Mucosa of descending colon (tissue), 3 donors: ENCODE results near the gene B3GAT3. TPM values are rescaled to one million over a fixed set of nuclear protein-coding genes. Genes with fewer than 3 reads are reported as not detected.

ENCODE experiments used
- ATAC-seq: fragments of 200-7000 bp; cut with Tn5 transposase; one replicate; pipeline ENCODE4 v1.9.1; 2020; ENCODE audit warnings: mild to moderate bottlenecking, moderate library complexity
- DNase-seq, 3 donors: peaks; one replicate each; pipeline ENCODE4 v3.0.0-alpha.2; 2020
- H3K36me3 ChIP-seq: fragments of 200-600 bp; one replicate; pipeline ENCODE4 v1.8.0; 2021; ENCODE audit warnings: low read depth, mild to moderate bottlenecking
- H3K4me1 ChIP-seq: fragments of 200-600 bp; one replicate; pipeline ENCODE4 v1.8.0; 2021; ENCODE audit warnings: low read depth, mild to moderate bottlenecking
- H3K4me3 ChIP-seq: fragments of 200-600 bp; one replicate; pipeline ENCODE4 v1.8.0; 2021; ENCODE audit warnings: mild to moderate bottlenecking
- H3K9me3 ChIP-seq: fragments of 200-600 bp; one replicate; pipeline ENCODE4 v1.8.0; 2021; ENCODE audit warnings: mild to moderate bottlenecking
- intact Hi-C, 2 donors: fragments of 100-400 bp; cut with DNase I in 1 of 2; cut with micrococcal nuclease in 1 of 2; formaldehyde crosslinking; loops; one replicate each; pipeline versions ENCODE4 v1.11.0 to v1.11.1; 2022; cut with DNase I, micrococcal nuclease
- total RNA-seq, 3 donors: library from RNA; stranded (reverse); fragmentation: NEBNext Ultra II Directional in 2 of 3; extraction: Animal tissue kit (Norgen Biotek cat#: 25700) in 2 of 3; gene quantifications; one replicate each; pipeline versions ENCODE4 v1.2.1 to v1.2.4, GENCODE V29; 2021 to 2023
- TF ChIP-seq, protein P1 (sequence below): fragments of 200-600 bp; IDR thresholded peaks from one replicate; pipeline ENCODE4 v1.8.0; 2022; ENCODE audit warnings: antibody characterized with exemption, mild to moderate bottlenecking
- donor health status: DM: no; HTN: no; CAD: no; lungs with moderate emphysema.
- donor health status: DM: no; HTN: no; CAD: no.
- donor health status: DM: no; HTN: yes; CAD: no.

Gene B3GAT3
- total RNA-seq, 3 donors from 2014 or later: 27.3 to 34.2 (median 29.1) TPM

DNA sequence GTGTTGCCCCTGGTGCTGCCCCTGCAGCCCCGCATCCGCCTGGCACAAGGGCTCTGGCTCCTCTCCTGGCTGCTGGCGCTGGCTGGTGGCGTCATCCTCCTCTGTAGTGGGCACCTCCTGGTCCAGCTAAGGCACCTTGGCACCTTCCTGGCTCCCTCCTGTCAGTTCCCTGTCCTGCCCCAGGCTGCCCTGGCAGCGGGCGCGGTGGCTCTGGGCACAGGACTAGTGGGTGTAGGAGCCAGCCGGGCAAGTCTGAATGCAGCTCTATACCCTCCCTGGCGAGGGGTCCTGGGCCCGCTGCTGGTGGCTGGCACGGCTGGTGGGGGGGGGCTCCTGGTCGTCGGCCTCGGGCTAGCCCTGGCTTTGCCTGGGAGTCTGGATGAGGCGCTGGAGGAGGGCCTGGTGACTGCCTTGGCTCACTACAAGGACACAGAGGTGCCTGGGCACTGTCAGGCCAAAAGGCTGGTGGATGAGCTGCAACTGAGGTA lies 8.5 kb downstream of the B3GAT3 start:
- intact Hi-C loops: no loop called here
- peak; percentile 2 for ATAC-seq
- Histone ChIP-seq H3K9me3 (no peaks in the 10 kb centered on the region), H3K36me3 (no peaks in the 10 kb centered on the region), H3K4me1 (peaks cover 14% of the 10 kb centered on the region), H3K4me3 (no peak overlapping the region)
- DNase-seq: no peak
- TF ChIP-seq, protein P1, sequence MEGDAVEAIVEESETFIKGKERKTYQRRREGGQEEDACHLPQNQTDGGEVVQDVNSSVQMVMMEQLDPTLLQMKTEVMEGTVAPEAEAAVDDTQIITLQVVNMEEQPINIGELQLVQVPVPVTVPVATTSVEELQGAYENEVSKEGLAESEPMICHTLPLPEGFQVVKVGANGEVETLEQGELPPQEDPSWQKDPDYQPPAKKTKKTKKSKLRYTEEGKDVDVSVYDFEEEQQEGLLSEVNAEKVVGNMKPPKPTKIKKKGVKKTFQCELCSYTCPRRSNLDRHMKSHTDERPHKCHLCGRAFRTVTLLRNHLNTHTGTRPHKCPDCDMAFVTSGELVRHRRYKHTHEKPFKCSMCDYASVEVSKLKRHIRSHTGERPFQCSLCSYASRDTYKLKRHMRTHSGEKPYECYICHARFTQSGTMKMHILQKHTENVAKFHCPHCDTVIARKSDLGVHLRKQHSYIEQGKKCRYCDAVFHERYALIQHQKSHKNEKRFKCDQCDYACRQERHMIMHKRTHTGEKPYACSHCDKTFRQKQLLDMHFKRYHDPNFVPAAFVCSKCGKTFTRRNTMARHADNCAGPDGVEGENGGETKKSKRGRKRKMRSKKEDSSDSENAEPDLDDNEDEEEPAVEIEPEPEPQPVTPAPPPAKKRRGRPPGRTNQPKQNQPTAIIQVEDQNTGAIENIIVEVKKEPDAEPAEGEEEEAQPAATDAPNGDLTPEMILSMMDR: no peak

DNA sequence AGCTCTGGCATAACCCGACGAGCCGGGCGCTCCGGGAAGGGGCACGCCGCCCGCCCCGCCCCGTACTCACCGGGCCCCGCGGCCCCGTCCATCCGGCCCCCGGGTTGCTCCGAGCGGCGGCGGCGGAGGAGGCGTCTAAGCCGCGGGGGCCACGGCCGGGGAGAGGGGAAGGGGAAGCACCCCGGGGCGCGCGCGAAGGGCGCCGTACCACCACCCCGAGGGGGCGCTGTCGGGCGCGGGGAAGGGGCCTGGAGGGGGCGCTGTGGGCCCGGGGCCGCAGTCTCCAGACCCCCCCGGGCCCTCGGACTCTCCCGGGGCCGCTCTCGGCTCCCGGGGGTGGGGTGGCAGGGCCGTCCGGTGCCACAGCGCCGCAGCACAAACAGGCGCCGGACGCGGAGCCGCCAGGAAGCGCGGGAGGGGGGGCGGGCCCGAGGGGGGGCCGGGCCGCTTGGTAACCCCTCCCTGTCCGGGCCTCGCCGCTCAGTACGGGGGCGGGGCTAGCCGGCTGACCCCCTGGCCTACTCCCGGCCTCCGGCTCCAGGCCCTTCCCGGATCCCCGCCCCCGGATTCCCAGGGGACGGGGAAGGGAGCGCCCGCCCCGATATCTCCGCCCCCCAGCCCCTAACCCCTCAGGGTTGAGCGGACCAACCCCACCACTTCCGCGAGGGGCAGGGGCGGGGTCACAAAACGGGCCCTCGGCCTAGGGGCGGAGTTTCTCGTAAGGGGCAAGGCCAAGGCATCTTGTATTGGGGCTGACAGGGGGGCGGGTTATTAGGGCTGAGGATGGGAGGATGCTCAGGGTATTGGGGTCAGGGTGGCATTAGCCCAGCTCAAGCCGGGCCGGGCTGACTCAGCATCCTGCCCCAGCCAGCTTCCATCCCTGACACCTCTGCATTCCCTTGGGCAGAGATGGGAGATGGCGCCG lies 9.2 kb downstream of the B3GAT3 start, which contains the start of the genes EML3 and ROM1:
EML3 (minus strand) TSS at position 410 of the 925 bp plus-strand sequence; CDS start at position 92, 318 bp downstream.
ROM1 (plus strand) TSS at position 892 of the 925 bp plus-strand sequence; CDS start at position 917, 25 bp downstream.
- ATAC-seq (peak; percentile 86), DNase-seq (peak; percentile 88 to 94 (median 91))
- Histone ChIP-seq H3K4me3 (peak within 1 kb of the TSS; percentile 68), H3K36me3 (no peaks in the 10 kb centered on the region), H3K9me3 (no peaks in the 10 kb centered on the region), H3K4me1 (peaks cover 14% of the 10 kb centered on the region)
- intact Hi-C loops: no loop called here
- TF ChIP-seq, protein P1: peak; percentile 91

DNA sequence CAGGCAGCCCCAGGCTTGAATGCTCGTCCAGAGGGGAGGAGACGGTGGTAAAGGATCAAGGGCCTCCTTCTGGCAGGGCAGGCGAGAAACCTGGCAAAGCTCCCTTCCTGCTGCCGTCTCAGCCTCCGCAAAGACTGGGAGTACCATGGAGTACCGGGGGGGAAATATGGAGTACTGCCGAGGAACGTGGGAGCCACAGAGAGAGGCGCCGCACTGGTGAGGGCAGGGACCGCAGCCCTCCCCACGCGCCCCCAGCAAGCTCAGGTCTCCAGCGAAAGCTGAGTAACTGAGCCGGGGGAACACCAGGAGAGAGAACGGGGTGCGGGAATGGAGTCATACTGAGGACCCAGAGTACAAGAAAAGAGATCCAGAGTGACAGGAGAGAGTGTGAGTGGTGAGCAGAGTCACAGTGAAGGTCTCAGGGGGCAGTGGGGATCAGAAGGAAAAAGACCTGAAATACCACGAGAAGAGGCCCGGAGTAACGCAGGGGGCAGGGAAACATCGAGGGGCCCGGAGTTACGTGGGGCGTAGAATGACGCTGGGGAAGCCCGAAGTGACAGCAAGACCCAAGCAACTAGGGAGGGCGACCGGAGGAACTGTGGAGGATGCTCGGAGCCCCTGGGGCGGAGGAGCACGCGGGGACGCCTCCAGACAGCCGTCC lies 10.0 kb downstream of the B3GAT3 start:
- intact Hi-C loops: no loop called here
- DNase-seq: peak; percentile 51 to 69 (median 66)
- H3K4me1 ChIP-seq: peaks cover 14% of the 10 kb centered on the region
- peak overlapping the region; percentile 68 for H3K4me3 ChIP-seq
- TF ChIP-seq, protein P1: no peak
- ATAC-seq: peak; percentile 19
- H3K36me3 ChIP-seq: no peaks in the 10 kb centered on the region
- H3K9me3 ChIP-seq: no peaks in the 10 kb centered on the region

DNA sequence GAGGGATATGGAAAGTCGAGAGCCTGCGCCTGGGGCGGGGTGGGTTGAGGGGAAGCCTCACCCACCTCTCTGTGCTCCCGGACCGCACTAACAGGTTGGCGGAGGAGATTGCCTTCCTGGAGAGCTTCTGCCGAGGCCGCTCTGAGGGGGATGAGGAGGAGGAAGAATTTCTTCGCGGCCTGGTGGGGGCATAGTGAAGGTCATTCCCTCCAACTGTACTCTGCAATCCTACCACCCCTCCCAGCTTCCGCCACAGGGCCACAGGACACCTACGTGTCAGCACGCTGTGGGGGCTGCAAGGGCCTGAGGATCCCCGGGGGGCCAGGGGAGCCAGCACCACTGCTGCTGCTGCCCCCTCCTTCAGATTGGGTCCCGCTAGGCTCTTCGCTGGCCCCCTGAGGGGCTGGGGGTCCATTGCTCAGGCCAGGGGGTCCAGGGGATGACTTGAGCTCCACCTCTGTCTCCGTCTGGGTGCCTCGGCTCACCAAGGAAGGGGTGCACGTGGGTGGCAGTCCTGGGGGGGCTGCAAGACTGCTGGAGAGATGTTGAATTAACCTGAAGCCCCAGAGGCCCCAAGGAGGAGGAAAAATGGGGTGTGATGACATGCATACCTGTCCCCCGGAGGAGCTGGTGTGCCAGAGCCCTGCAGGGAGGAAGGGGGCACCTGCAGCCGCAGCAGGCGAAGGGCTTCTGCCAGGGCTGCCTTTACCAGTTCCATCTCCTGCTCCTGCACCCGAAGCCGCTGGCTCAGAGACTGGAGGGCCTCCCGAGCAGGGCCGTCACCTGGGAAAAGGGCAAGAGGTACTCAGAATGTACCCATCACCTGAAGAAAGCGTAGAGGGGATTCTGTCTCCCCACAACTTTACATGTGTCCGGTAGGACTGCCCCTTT lies 10.7 kb downstream of the B3GAT3 start:
- intact Hi-C loops: no loop called here
- peaks cover 14% of the 10 kb centered on the region for H3K4me1 ChIP-seq
- DNase-seq: peak in 1 of 3 donors; percentile 52
- TF ChIP-seq, protein P1: no peak
- no peaks in the 10 kb centered on the region for H3K36me3 ChIP-seq
- no peak for ATAC-seq
- H3K4me3 ChIP-seq: no peak overlapping the region
- no peaks in the 10 kb centered on the region for H3K9me3 ChIP-seq

DNA sequence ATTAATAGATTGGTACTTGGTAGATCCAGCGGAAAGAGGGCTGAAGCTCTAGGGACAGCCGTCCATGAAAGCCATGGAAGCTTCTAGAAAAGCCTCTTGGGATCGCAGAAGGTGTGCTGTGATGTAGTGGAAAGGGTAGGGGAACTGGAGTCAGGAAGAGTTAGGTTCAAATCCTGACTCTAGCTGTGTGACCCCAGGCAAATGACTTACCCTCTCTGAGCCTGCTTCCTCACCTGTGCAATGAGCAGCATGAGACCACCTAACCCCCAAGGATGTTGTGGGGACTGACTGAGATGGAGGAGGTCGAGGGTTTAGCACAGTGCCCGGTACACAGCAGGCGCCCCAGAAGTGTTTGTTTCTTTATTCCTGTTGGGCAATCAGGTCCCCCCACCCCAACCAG lies 11.4 kb downstream of the B3GAT3 start:
- TF ChIP-seq, protein P1: no peak
- no peaks in the 10 kb centered on the region for H3K9me3 ChIP-seq
- intact Hi-C loops: no loop called here
- H3K4me3 ChIP-seq: no peak overlapping the region
- DNase-seq (no peak), ATAC-seq (no peak)
- peaks cover 14% of the 10 kb centered on the region for H3K4me1 ChIP-seq
- no peaks in the 10 kb centered on the region for H3K36me3 ChIP-seq
